GM23338 (cell line): ENCODE data around the gene AGXT. TPM values are rescaled to one million over a fixed set of nuclear protein-coding genes. Genes with fewer than 3 reads are reported as not detected.

Source experiments
- ATAC-seq: fragments of 200-7000 bp; cut with Tn5 transposase; 3 replicates; pipeline ENCODE4 v1.9.1; 2020
- DNase-seq: peaks from one replicate; pipeline ENCODE4 v3.0.0-alpha.2; 2015; ENCODE audit warnings: low spot score
- H2AFZ ChIP-seq: fragments of 200-600 bp; sonication (generic); 2 replicates; pipeline ENCODE4 v1.8.0; 2016; ENCODE audit warnings: antibody characterized with exemption, mild to moderate bottlenecking, moderate library complexity
- H3F3A ChIP-seq: fragments of 200-600 bp; sonication (generic); replicated peaks from 2 replicates; pipeline ENCODE4 v1.8.0; 2017; ENCODE audit warnings: antibody characterized with exemption, mixed run types, low read depth
- H3K27ac ChIP-seq: fragments of 200-600 bp; sonication (generic); 2 replicates; pipeline ENCODE4 v1.6.1; 2016; ENCODE audit warnings: low read depth
- H3K27me3 ChIP-seq: fragments of 200-600 bp; sonication (generic); 2 replicates; pipeline ENCODE4 v1.8.0; 2016; ENCODE audit warnings: mild to moderate bottlenecking, mixed run types, moderate library complexity; ENCODE audit not compliant: insufficient read depth
- H3K36me3 ChIP-seq: fragments of 200-600 bp; sonication (generic); 2 replicates; pipeline ENCODE4 v1.8.0; 2016; ENCODE audit warnings: mild to moderate bottlenecking; ENCODE audit not compliant: insufficient read depth
- H3K4me1 ChIP-seq: fragments of 200-600 bp; sonication (generic); 2 replicates; pipeline ENCODE4 v1.8.0; 2016; ENCODE audit warnings: mild to moderate bottlenecking, moderate library complexity; ENCODE audit not compliant: insufficient read depth
- H3K4me2 ChIP-seq: fragments of 200-600 bp; sonication (generic); 2 replicates; pipeline ENCODE4 v1.7.1; 2017; ENCODE audit warnings: mixed run types
- H3K4me3 ChIP-seq: fragments of 200-600 bp; sonication (generic); 2 replicates; pipeline ENCODE4 v1.6.1; 2016; ENCODE audit warnings: mixed run types
- H3K79me2 ChIP-seq: fragments of 200-600 bp; sonication (generic); replicated peaks from 2 replicates; pipeline ENCODE4 v1.8.0; 2017; ENCODE audit warnings: mild to moderate bottlenecking; ENCODE audit not compliant: insufficient read depth
- H3K9me2 ChIP-seq: fragments of 200-600 bp; sonication (generic); 2 replicates; pipeline ENCODE4 v1.8.0; 2017; ENCODE audit not compliant: insufficient read depth
- H4K20me1 ChIP-seq: fragments of 200-600 bp; sonication (generic); replicated peaks from 2 replicates; pipeline ENCODE4 v1.8.0; 2017; ENCODE audit warnings: mild to moderate bottlenecking; ENCODE audit not compliant: insufficient read depth
- H3K27ac Mint-ChIP-seq: 2 replicates; pipeline ENCODE4 v1.8.0; 2020; ENCODE audit warnings: inconsistent platforms, mild to moderate bottlenecking, moderate library complexity, mixed read lengths
- H3K27me3 Mint-ChIP-seq: 3 replicates; pipeline ENCODE4 v1.8.0; 2022; ENCODE audit warnings: low read depth, mild to moderate bottlenecking, moderate library complexity, mixed read lengths, inconsistent platforms; ENCODE audit not compliant: insufficient read depth, poor library complexity
- H3K36me3 Mint-ChIP-seq: 3 replicates; pipeline ENCODE4 v1.8.0; 2021; ENCODE audit warnings: low read depth, mild to moderate bottlenecking, inconsistent platforms, moderate library complexity, mixed read lengths
- H3K4me1 Mint-ChIP-seq: 3 replicates; pipeline ENCODE4 v1.8.0; 2020; ENCODE audit warnings: mild to moderate bottlenecking, inconsistent platforms, mixed read lengths
- H3K4me3 Mint-ChIP-seq: 3 replicates; pipeline ENCODE4 v1.8.0; 2021; ENCODE audit warnings: moderate library complexity, mild to moderate bottlenecking, inconsistent platforms, mixed read lengths
- H3K9me3 Mint-ChIP-seq: 3 replicates; pipeline ENCODE4 v1.8.0; 2020; ENCODE audit warnings: moderate library complexity, mild to moderate bottlenecking, inconsistent platforms, mixed read lengths
- CREB1 ChIP-seq: fragments of 250-450 bp; sonication (Bioruptor Pico); IDR thresholded peaks from 2 replicates; pipeline ENCODE4 v1.5.0; 2020; ENCODE audit warnings: low read depth, mild to moderate bottlenecking, moderate library complexity
- ETS1 ChIP-seq: IDR thresholded peaks from 2 replicates; pipeline ENCODE4 v1.6.1; 2016; ENCODE audit warnings: antibody characterized with exemption
- EZH2phosphoT487 ChIP-seq: fragments of 200-600 bp; sonication (generic); IDR thresholded peaks from one replicate; pipeline ENCODE4 v1.8.1; 2018; ENCODE audit warnings: antibody characterized with exemption; ENCODE audit not compliant: unreplicated experiment
- NANOG ChIP-seq: IDR thresholded peaks from 2 replicates; pipeline ENCODE4 v1.6.1; 2016; ENCODE audit warnings: antibody characterized with exemption, borderline replicate concordance
- STAT1 ChIP-seq: IDR thresholded peaks from one replicate; pipeline ENCODE4 v1.6.1; 2016; ENCODE audit warnings: antibody characterized with exemption; ENCODE audit not compliant: unreplicated experiment
- polyA plus RNA-seq: library from polyadenylated mRNA; unstranded; fragments of >200 nt; fragmentation: Nextera tagmentation; extraction: Ambion mirVana; gene quantifications from 2 replicates; pipeline ENCODE4 v1.2.1, GENCODE V29; 2016
- total RNA-seq: library from RNA; depleted of rRNA; stranded (reverse); fragments of >200 nt; shearing (Covaris generic); gene quantifications from 2 replicates; pipeline ENCODE4 v1.2.3, GENCODE V29; 2014
- TF ChIP-seq, protein P1 (sequence below), 2 experiments: fragments of 200-600 bp in 1 of 2; sonication (generic) in 1 of 2; conservative IDR thresholded peaks; 2 replicates each; pipeline versions ENCODE4 v1.5.1 to v1.6.1; 2016 to 2017; ENCODE audit warnings: antibody characterized with exemption in 2 of 2, low read depth in 2 of 2, mild to moderate bottlenecking in 2 of 2, moderate library complexity in 1 of 2

The AGXT gene
- total and polyA plus RNA-seq, 2 experiments from 2014 or later, result not detected

DNA sequence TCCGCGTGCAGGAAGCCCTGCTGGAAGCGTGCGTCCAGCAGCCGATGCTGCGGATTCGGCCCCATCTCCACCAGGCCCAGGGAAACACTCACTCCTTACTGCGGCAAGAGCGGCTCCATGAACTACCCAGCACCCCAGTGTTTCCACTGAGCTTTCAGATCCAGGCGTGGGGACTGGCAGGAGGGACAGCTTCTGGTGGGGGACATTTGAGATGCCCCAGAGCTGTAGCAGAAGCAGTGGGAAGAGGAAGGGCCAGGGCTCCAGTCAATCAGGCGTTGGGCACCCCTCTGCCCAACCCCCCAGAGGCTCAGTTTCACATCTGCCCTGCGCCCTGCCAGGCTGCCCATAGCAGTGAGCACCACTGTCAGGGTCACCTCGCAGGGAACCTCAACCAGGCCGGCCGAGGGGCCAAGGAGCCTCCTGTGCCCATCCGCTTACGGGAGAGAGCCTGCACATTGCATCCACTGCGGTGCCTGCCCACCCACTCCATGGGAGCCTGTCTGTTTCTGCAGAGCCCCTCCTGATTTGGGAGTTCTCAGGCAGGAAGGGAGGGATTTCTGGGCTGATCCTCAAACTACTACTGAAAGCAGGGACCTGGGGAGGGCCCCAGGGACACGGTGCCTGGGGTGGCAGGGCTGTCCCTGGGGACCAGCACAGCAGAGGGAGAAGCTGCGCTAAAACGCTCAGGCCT, 4.6 kb downstream of the AGXT start:
- no peaks in the 10 kb centered on the region for H3K9me2 ChIP-seq
- H3K27me3 ChIP-seq, result no peaks in the 10 kb centered on the region
- no peaks in the 10 kb centered on the region for H3F3A ChIP-seq
- Mint-ChIP-seq H3K27ac (no peak overlapping the region), H3K4me1 (0 out of 3 replicates have a peak, but pooled peaks cover 2% of the 10 kb centered on the region), H3K4me3 (no peak overlapping the region), H3K36me3 (no peaks in the 10 kb centered on the region), H3K27me3 (peaks cover 4% of the 10 kb centered on the region), H3K9me3 (no peaks in the 10 kb centered on the region)
- no peak overlapping the region for H2AFZ ChIP-seq
- H3K4me3 ChIP-seq, result no peak overlapping the region
- H3K79me2 ChIP-seq, result no peaks in the 10 kb centered on the region
- H3K4me1 ChIP-seq, result no peaks in the 10 kb centered on the region
- H4K20me1 ChIP-seq, result no peaks in the 10 kb centered on the region
- no peak overlapping the region for H3K4me2 ChIP-seq
- no peak for ATAC-seq
- no peaks in the 10 kb centered on the region for H3K36me3 ChIP-seq
- no peak for DNase-seq
- H3K27ac ChIP-seq, result no peak overlapping the region
- TF ChIP-seq EZH2phosphoT487, result no peak
- TF ChIP-seq, protein P1, sequence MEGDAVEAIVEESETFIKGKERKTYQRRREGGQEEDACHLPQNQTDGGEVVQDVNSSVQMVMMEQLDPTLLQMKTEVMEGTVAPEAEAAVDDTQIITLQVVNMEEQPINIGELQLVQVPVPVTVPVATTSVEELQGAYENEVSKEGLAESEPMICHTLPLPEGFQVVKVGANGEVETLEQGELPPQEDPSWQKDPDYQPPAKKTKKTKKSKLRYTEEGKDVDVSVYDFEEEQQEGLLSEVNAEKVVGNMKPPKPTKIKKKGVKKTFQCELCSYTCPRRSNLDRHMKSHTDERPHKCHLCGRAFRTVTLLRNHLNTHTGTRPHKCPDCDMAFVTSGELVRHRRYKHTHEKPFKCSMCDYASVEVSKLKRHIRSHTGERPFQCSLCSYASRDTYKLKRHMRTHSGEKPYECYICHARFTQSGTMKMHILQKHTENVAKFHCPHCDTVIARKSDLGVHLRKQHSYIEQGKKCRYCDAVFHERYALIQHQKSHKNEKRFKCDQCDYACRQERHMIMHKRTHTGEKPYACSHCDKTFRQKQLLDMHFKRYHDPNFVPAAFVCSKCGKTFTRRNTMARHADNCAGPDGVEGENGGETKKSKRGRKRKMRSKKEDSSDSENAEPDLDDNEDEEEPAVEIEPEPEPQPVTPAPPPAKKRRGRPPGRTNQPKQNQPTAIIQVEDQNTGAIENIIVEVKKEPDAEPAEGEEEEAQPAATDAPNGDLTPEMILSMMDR (conservative IDR thresholded peaks at IDR 0.05; ENCODE audit: low read depth in 2 of 2), result no peak
- TF ChIP-seq CREB1 (CRISPR knock-in tag), result no peak
- TF ChIP-seq NANOG, result no peak
- no peak for TF ChIP-seq ETS1

DNA sequence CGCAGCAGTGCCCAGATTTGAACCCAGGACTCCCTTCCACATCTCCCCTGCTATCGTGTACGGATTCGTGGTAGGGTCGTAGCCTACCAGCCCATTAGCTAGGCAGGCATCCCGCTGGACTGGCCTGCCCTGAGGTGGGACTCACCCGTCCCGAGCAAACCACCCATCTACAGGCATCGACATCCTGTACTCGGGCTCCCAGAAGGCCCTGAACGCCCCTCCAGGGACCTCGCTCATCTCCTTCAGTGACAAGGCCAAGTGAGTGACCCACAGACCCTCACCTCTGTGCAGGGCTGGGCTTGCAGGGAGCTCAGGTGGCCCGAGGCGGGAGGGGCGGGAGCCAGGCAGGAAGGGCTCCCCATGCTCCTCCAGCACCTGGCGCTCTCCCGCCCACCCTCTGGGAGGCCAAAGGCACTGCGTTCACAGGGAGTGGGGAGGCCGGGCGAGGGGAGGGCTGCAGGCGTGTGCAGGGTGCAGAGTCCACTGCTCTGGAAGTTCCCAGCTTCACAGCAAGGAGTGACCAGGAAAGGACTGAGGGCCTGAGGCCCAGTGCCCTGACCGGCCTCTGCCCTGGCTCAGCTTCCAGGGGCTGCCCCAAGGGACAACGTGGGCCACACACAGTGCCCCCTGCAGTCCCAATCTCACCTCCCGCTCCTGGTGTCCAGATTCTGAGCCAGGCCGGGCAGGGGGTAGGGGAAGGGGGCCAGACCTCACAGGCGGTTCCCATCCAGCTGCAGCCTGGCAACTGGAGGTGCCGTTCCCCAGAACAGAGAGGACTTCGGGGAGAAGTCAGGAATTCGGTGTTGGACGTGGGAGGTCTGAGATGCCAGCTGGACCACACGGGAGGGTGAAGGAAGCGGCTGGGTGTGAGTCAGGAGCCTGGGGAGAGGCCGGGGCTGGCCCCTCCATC, 5.4 kb downstream of the AGXT start:
- ATAC-seq (peak; percentile 60), DNase-seq (peak; percentile 50)
- Histone ChIP-seq H3K27ac (no peak overlapping the region), H3K79me2 (no peaks in the 10 kb centered on the region), H3K9me2 (no peaks in the 10 kb centered on the region), H3K36me3 (no peaks in the 10 kb centered on the region), H2AFZ (no peak overlapping the region), H3K27me3 (no peaks in the 10 kb centered on the region), H3K4me3 (no peak overlapping the region), H3F3A (no peaks in the 10 kb centered on the region), H4K20me1 (no peaks in the 10 kb centered on the region), H3K4me1 (no peaks in the 10 kb centered on the region), H3K4me2 (no peak overlapping the region)
- Mint-ChIP-seq H3K4me3 (no peak overlapping the region), H3K36me3 (no peaks in the 10 kb centered on the region), H3K27ac (peak overlapping the region; percentile 84), H3K4me1 (0 out of 3 replicates have a peak, but pooled peaks cover 2% of the 10 kb centered on the region), H3K9me3 (no peaks in the 10 kb centered on the region), H3K27me3 (peaks cover 4% of the 10 kb centered on the region)
- no peak for TF ChIP-seq STAT1
- TF ChIP-seq, protein P1 (conservative IDR thresholded peaks at IDR 0.05; ENCODE audit: low read depth in 2 of 2), result peak; percentile 17 to 38; a peak in 3 of 4 replicates
